ENCODE results near the gene GRIA4. TPM values are rescaled to one million over a fixed set of nuclear protein-coding genes. Genes with fewer than 3 reads are reported as not detected.
A peak's percentile ranks its signal among the peaks of the same experiment; 100 is the strongest.

Gene GRIA4
- total and polyA plus RNA-seq, 3 experiments from 2014 or later = not detected

- Histone ChIP-seq H3K9me3 (ENCODE audit: low read length) (no peaks in the 10 kb centered on the region), H3K4me3 (ENCODE audit: low read length) (no peak overlapping the region), H3K27me3 (ENCODE audit: insufficient read depth, low read length, poor library complexity, severe bottlenecking) (no peaks in the 10 kb centered on the region), H3K4me1 (ENCODE audit: insufficient read depth, low read length) (no peaks in the 10 kb centered on the region), H3K27ac (ENCODE audit: low read depth, low read length) (no peak overlapping the region), H3K36me3 (ENCODE audit: insufficient read depth, low read length) (no peaks in the 10 kb centered on the region)
- Mint-ChIP-seq H3K9me3 (no peaks in the 10 kb centered on the region), H3K4me1 (no peaks in the 10 kb centered on the region), H3K4me3 (no peak overlapping the region), H3K36me3 (no peaks in the 10 kb centered on the region), H3K27ac (no peak overlapping the region), H3K27me3 (peaks cover 0 to 8% of the 10 kb centered on the region in 2 donors)
- CTCF ChIA-PET = no interaction called here
- no peak for DNase-seq
- POLR2A ChIA-PET = no interaction called here
These were observed 325.9 kb downstream of the GRIA4 start for GRCh38 chr11:105935791-105936190.

DNA sequence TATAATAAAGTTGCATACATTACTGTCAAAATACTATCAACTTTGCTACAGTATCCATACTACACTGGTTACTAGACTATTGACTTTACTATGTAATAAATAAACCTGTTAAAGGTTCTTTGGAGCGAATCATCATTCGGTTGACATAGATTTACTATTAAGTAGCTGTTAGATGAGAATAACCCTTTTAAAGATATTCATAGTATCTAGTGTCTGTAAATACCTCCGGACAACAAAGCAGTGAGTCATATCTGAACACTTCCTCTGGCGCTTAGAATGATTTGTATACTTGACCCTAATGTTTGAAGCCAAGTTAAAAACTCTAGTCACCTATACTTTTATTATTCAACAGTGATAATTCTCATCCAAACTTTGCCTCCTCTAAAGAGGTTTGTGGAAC lies 327.5 kb downstream of the GRIA4 start:
- Mint-ChIP-seq H3K27ac (no peak overlapping the region), H3K27me3 (peaks cover 0 to 6% of the 10 kb centered on the region in 2 donors), H3K36me3 (no peaks in the 10 kb centered on the region), H3K9me3 (no peaks in the 10 kb centered on the region), H3K4me1 (no peaks in the 10 kb centered on the region), H3K4me3 (no peak overlapping the region)
- Histone ChIP-seq H3K27ac (ENCODE audit: low read depth, low read length) (no peak overlapping the region), H3K4me3 (ENCODE audit: low read length) (no peak overlapping the region), H3K36me3 (ENCODE audit: insufficient read depth, low read length) (no peaks in the 10 kb centered on the region), H3K4me1 (ENCODE audit: insufficient read depth, low read length) (no peaks in the 10 kb centered on the region), H3K27me3 (ENCODE audit: insufficient read depth, low read length, poor library complexity, severe bottlenecking) (no peaks in the 10 kb centered on the region), H3K9me3 (ENCODE audit: low read length) (no peaks in the 10 kb centered on the region)
- DNase-seq = no peak
- POLR2A ChIA-PET = no interaction called here
- CTCF ChIA-PET = no interaction called here

GRCh38 chr11:105937738-105938137 lies 327.9 kb downstream of the GRIA4 start:
- no peaks in the 10 kb centered on the region for H3K36me3 ChIP-seq (ENCODE audit: insufficient read depth, low read length)
- H3K27ac ChIP-seq (ENCODE audit: low read depth, low read length) = no peak overlapping the region
- H3K4me1 ChIP-seq (ENCODE audit: insufficient read depth, low read length) = no peaks in the 10 kb centered on the region
- Mint-ChIP-seq H3K9me3 (no peaks in the 10 kb centered on the region), H3K4me3 (no peak overlapping the region), H3K4me1 (no peaks in the 10 kb centered on the region), H3K27ac (no peak overlapping the region), H3K36me3 (no peaks in the 10 kb centered on the region), H3K27me3 (peaks cover 0 to 2% of the 10 kb centered on the region in 2 donors)
- ChIA-PET POLR2A (no interaction called here), CTCF (no interaction called here)
- no peak overlapping the region for H3K4me3 ChIP-seq (ENCODE audit: low read length)
- H3K27me3 ChIP-seq (ENCODE audit: insufficient read depth, low read length, poor library complexity, severe bottlenecking) = no peaks in the 10 kb centered on the region
- DNase-seq = no peak
- no peaks in the 10 kb centered on the region for H3K9me3 ChIP-seq (ENCODE audit: low read length)

- peaks cover 0 to 3% of the 10 kb centered on the region in 2 donors for H3K27me3 Mint-ChIP-seq
- POLR2A ChIA-PET = no interaction called here
These were observed 333.0 kb downstream of the GRIA4 start for GRCh38 chr11:105942921-105943320.

GRCh38 chr11:105948918-105949590 lies 339.2 kb downstream of the GRIA4 start:
- no peak overlapping the region for H3K27ac Mint-ChIP-seq
- peaks cover 0 to 3% of the 10 kb centered on the region in 2 donors for H3K27me3 Mint-ChIP-seq
- H3K9me3 ChIP-seq (ENCODE audit: low read length) = no peaks in the 10 kb centered on the region
- H3K4me3 Mint-ChIP-seq = no peak overlapping the region
- no peaks in the 10 kb centered on the region for H3K4me1 ChIP-seq (ENCODE audit: insufficient read depth, low read length)
- no peak overlapping the region for H3K4me3 ChIP-seq (ENCODE audit: low read length)
- ChIA-PET CTCF (no interaction called here), POLR2A (no interaction called here)
- H3K36me3 Mint-ChIP-seq = no peaks in the 10 kb centered on the region
- H3K27me3 ChIP-seq (ENCODE audit: insufficient read depth, low read length, poor library complexity, severe bottlenecking) = no peaks in the 10 kb centered on the region
- no peaks in the 10 kb centered on the region for H3K4me1 Mint-ChIP-seq
- no peak for DNase-seq
- no peaks in the 10 kb centered on the region for H3K9me3 Mint-ChIP-seq
- H3K27ac ChIP-seq (ENCODE audit: low read depth, low read length) = no peak overlapping the region
- H3K36me3 ChIP-seq (ENCODE audit: insufficient read depth, low read length) = no peaks in the 10 kb centered on the region

More at GRCh38 chr11:105942921-105943320, 333.0 kb downstream of the GRIA4 start:
- Mint-ChIP-seq H3K27ac (no peak overlapping the region), H3K4me1 (no peaks in the 10 kb centered on the region), H3K4me3 (no peak overlapping the region), H3K9me3 (no peaks in the 10 kb centered on the region), H3K36me3 (no peaks in the 10 kb centered on the region)
- Histone ChIP-seq H3K36me3 (ENCODE audit: insufficient read depth, low read length) (no peaks in the 10 kb centered on the region), H3K27ac (ENCODE audit: low read depth, low read length) (no peak overlapping the region), H3K4me3 (ENCODE audit: low read length) (no peak overlapping the region), H3K9me3 (ENCODE audit: low read length) (no peaks in the 10 kb centered on the region), H3K27me3 (ENCODE audit: insufficient read depth, low read length, poor library complexity, severe bottlenecking) (no peaks in the 10 kb centered on the region), H3K4me1 (ENCODE audit: insufficient read depth, low read length) (no peaks in the 10 kb centered on the region)
- no peak for DNase-seq
- CTCF ChIA-PET = no interaction called here

- Histone ChIP-seq H3K4me3 (ENCODE audit: low read length) (no peak overlapping the region), H3K27me3 (ENCODE audit: insufficient read depth, low read length, poor library complexity, severe bottlenecking) (no peaks in the 10 kb centered on the region), H3K9me3 (ENCODE audit: low read length) (no peaks in the 10 kb centered on the region), H3K27ac (ENCODE audit: low read depth, low read length) (no peak overlapping the region), H3K36me3 (ENCODE audit: insufficient read depth, low read length) (no peaks in the 10 kb centered on the region), H3K4me1 (ENCODE audit: insufficient read depth, low read length) (no peaks in the 10 kb centered on the region)
- DNase-seq = no peak
- Mint-ChIP-seq H3K4me1 (no peaks in the 10 kb centered on the region), H3K9me3 (peaks cover 3 to 21% (median 12%) of the 10 kb centered on the region in 5 donors), H3K4me3 (no peak overlapping the region), H3K27me3 (no peaks in the 10 kb centered on the region), H3K36me3 (peaks cover 0 to 5% (median 0%) of the 10 kb centered on the region in 3 donors), H3K27ac (no peak overlapping the region)
- POLR2A ChIA-PET = no interaction called here
- CTCF ChIA-PET = no interaction called here
These were observed 344.0 kb downstream of the GRIA4 start for GRCh38 chr11:105953886-105954285.

- Histone ChIP-seq H3K27ac (ENCODE audit: low read depth, low read length) (no peak overlapping the region), H3K36me3 (ENCODE audit: insufficient read depth, low read length) (no peaks in the 10 kb centered on the region), H3K4me1 (ENCODE audit: insufficient read depth, low read length) (no peaks in the 10 kb centered on the region), H3K4me3 (ENCODE audit: low read length) (no peak overlapping the region), H3K9me3 (ENCODE audit: low read length) (no peaks in the 10 kb centered on the region), H3K27me3 (ENCODE audit: insufficient read depth, low read length, poor library complexity, severe bottlenecking) (no peaks in the 10 kb centered on the region)
- Mint-ChIP-seq H3K27me3 (peaks cover 3 to 21% of the 10 kb centered on the region in 2 donors), H3K9me3 (peaks cover 4 to 30% (median 14%) of the 10 kb centered on the region in 5 donors), H3K36me3 (peaks cover 0 to 5% (median 0%) of the 10 kb centered on the region in 3 donors), H3K4me1 (no peaks in the 10 kb centered on the region), H3K4me3 (no peak overlapping the region), H3K27ac (peak overlapping the region in 1 of 8 donors; percentile 64)
- ChIA-PET POLR2A (no interaction called here), CTCF (no interaction called here)
- DNase-seq = no peak
These were observed 350.7 kb downstream of the GRIA4 start for GRCh38 chr11:105960252-105961245.

DNA sequence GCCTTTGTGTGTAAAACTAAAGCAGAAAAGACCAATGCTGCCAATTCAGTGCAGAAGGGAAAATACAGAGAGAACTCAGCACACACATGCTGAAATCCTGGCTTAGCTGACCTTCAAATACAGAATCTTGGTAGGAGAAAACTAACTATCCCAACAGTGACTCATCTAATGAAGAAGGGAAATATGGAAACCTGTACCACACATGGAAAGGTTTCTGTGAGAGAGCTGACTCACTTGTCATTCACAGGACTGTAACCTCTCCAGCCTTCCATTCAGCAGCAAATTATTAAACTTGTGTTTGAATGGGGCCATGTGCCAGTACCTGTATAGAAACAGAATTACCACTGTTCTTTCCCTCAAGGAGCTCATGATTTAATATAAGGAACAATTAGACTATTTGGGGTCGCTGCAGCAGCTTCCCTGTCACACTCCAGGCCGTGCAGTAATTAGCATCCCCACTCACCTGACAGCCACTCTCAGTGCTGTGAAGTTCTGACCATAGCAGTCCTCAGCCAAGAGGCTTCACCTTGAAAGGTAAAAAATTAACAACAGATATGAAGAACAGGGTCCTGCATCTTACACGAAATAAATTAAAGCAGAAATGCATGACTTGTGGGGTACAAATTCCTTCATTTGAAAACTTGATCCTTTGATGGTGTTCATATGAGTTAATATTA lies 358.3 kb downstream of the GRIA4 start:
- H3K27me3 ChIP-seq (ENCODE audit: insufficient read depth, low read length, poor library complexity, severe bottlenecking) = no peaks in the 10 kb centered on the region
- H3K36me3 ChIP-seq (ENCODE audit: insufficient read depth, low read length) = no peaks in the 10 kb centered on the region
- peaks cover 2 to 10% of the 10 kb centered on the region in 2 donors for H3K27me3 Mint-ChIP-seq
- CTCF ChIA-PET = no interaction called here
- no peaks in the 10 kb centered on the region for H3K4me1 ChIP-seq (ENCODE audit: insufficient read depth, low read length)
- no peaks in the 10 kb centered on the region for H3K4me1 Mint-ChIP-seq
- H3K4me3 Mint-ChIP-seq = no peak overlapping the region
- no peaks in the 10 kb centered on the region for H3K9me3 ChIP-seq (ENCODE audit: low read length)
- POLR2A ChIA-PET = no interaction called here
- no peak overlapping the region for H3K4me3 ChIP-seq (ENCODE audit: low read length)
- H3K36me3 Mint-ChIP-seq = no peaks in the 10 kb centered on the region
- DNase-seq = no peak
- no peak overlapping the region for H3K27ac ChIP-seq (ENCODE audit: low read depth, low read length)
- H3K27ac Mint-ChIP-seq = peak overlapping the region in 1 of 8 donors; percentile 38
- no peaks in the 10 kb centered on the region for H3K9me3 Mint-ChIP-seq

Measured in CD8-positive, alpha-beta memory T cell (primary cell).